GM21528 (cell line): ENCODE measurements around the gene STIL.

ENCODE experiments used
- ATAC-seq: cut with Tn5 transposase; IDR thresholded peaks from one replicate; pipeline ENCODE4 v1.9.1; 2021; ENCODE audit warnings: mild to moderate bottlenecking, moderate library complexity; ENCODE audit not compliant: unreplicated experiment, low FRiP score

The STIL gene

GRCh38 chr1:47224676-47225399 lies 89.1 kb downstream of the STIL start:
- no peak for ATAC-seq

GRCh38 chr1:47223921-47224675 lies 89.8 kb downstream of the STIL start:
- ATAC-seq = no peak

GRCh38 chr1:47223174-47223920 lies 90.6 kb downstream of the STIL start:
- ATAC-seq = no peak

- ATAC-seq = no peak
These were observed 91.5 kb downstream of the STIL start for GRCh38 chr1:47222476-47222875.

GRCh38 chr1:47219590-47220220 lies 94.2 kb downstream of the STIL start:
- ATAC-seq = no peak

- no peak for ATAC-seq
These were observed 94.9 kb downstream of the STIL start for GRCh38 chr1:47219001-47219400.

- ATAC-seq = no peak
These were observed 97.5 kb downstream of the STIL start for GRCh38 chr1:47216278-47217059.

GRCh38 chr1:47215713-47216112 lies 98.2 kb downstream of the STIL start:
- ATAC-seq = no peak

GRCh38 chr1:47214549-47214948 lies 99.4 kb downstream of the STIL start:
- no peak for ATAC-seq

- no peak for ATAC-seq
These were observed 100.5 kb downstream of the STIL start for GRCh38 chr1:47213230-47213963.

GRCh38 chr1:47212636-47213229 lies 101.2 kb downstream of the STIL start:
- no peak for ATAC-seq

GRCh38 chr1:47211796-47212269 lies 102.1 kb downstream of the STIL start:
- no peak for ATAC-seq

- ATAC-seq = no peak
These were observed 103.3 kb downstream of the STIL start for GRCh38 chr1:47210666-47211065.

- ATAC-seq = no peak
These were observed 104.1 kb downstream of the STIL start for GRCh38 chr1:47209725-47210325.

GRCh38 chr1:47209091-47209490 lies 104.9 kb downstream of the STIL start:
- no peak for ATAC-seq

- ATAC-seq = no peak
These were observed 105.5 kb downstream of the STIL start for GRCh38 chr1:47208374-47208850.

- ATAC-seq = no peak
These were observed 106.1 kb downstream of the STIL start for GRCh38 chr1:47207803-47208373.

- ATAC-seq = no peak
These were observed 108.0 kb downstream of the STIL start for GRCh38 chr1:47205918-47206317.
